Measurements from ENCODE around the gene NOXO1.
A peak's percentile ranks its signal among the peaks of the same experiment; 100 is the strongest.

DNA sequence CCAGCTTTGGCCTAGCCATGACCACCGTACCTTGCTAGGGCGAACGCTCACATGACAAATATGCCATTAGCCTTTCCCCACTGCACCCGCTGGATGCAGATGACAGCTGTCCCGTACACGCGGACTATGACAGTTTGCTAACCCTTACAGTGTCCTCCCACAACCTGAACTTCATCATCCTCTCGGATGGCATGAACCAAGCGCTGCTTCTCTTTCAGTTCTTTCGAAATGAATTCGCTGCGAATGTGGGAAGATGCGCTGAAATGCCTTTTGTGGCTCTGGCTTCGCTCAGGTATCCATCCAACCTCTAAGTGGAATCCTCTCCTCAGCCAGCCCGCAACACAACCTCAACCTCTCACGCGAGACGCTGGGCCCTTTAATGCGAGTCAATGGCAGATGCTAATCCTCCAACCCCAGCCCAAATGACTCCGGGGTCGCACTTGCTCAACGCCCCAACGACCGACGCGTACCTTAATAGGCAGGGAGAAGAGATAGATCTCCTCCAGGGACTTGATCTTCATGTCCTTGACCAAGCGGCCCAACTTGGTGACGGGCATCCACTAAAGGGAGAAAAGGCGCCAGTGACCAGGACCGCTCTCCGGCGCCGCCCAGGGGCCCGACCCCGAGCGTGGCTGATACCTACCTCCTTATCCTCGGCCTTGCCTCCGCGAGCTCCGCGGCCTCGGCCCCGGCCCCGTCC lies 17.3 kb downstream of the NOXO1 start:
- TF ChIP-seq POLR2A (IDR thresholded peaks at IDR 0.05; ENCODE audit: low read depth, low read length): peak; percentile 4
- TF ChIP-seq EZH2 (IDR thresholded peaks at IDR 0.05; ENCODE audit: borderline replicate concordance, low read depth, low read length, severe bottlenecking): no peak
- TF ChIP-seq, protein P1, sequence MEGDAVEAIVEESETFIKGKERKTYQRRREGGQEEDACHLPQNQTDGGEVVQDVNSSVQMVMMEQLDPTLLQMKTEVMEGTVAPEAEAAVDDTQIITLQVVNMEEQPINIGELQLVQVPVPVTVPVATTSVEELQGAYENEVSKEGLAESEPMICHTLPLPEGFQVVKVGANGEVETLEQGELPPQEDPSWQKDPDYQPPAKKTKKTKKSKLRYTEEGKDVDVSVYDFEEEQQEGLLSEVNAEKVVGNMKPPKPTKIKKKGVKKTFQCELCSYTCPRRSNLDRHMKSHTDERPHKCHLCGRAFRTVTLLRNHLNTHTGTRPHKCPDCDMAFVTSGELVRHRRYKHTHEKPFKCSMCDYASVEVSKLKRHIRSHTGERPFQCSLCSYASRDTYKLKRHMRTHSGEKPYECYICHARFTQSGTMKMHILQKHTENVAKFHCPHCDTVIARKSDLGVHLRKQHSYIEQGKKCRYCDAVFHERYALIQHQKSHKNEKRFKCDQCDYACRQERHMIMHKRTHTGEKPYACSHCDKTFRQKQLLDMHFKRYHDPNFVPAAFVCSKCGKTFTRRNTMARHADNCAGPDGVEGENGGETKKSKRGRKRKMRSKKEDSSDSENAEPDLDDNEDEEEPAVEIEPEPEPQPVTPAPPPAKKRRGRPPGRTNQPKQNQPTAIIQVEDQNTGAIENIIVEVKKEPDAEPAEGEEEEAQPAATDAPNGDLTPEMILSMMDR (IDR thresholded peaks at IDR 0.05; ENCODE audit: extremely low read depth in 1 of 2, insufficient read depth in 1 of 2, low read depth in 1 of 2, low read length in 2 of 2): peak; percentile 14 to 49
- no peak for TF ChIP-seq JUN (IDR thresholded peaks at IDR 0.05; ENCODE audit: borderline replicate concordance, insufficient read depth, insufficient read length, low read depth)

Data from endothelial cell of umbilical vein (primary cell).